HEK293 (cell line): ENCODE data around the gene ZNF117.
"Not testable (repeated sequence)": the region's sequence is repeated elsewhere in the genome, so short reads cannot be mapped to it uniquely, and the experiment has no call there.

Source experiments
- CTCF ChIP-seq: fragments of 450-650 bp; formaldehyde crosslinking; IDR thresholded peaks from 2 replicates; pipeline ENCODE4 v1.5.1; 2016; ENCODE audit warnings: missing biosample characterization, missing genetic modification characterization
- PATZ1 ChIP-seq: fragments of 450-650 bp; formaldehyde crosslinking; IDR thresholded peaks from 2 replicates; pipeline ENCODE4 v1.5.1; 2016; ENCODE audit warnings: missing biosample characterization, missing genetic modification characterization
- REST ChIP-seq: fragments of 450-650 bp; formaldehyde crosslinking; IDR thresholded peaks from 2 replicates; pipeline ENCODE4 v1.5.1; 2016; ENCODE audit warnings: missing biosample characterization, missing genetic modification characterization
- SETDB1 ChIP-seq: IDR thresholded peaks from one replicate; pipeline ENCODE4 v1.6.1; 2017; ENCODE audit warnings: mild to moderate bottlenecking, low read length, moderate library complexity, mixed read lengths; ENCODE audit not compliant: insufficient read length
- ZNF10 ChIP-seq: fragments of 450-650 bp; formaldehyde crosslinking; IDR thresholded peaks from 2 replicates; pipeline ENCODE4 v1.5.1; 2017; ENCODE audit warnings: missing biosample characterization, missing genetic modification characterization
- ZNF114 ChIP-seq: fragments of 450-650 bp; formaldehyde crosslinking; IDR thresholded peaks from 2 replicates; pipeline ENCODE4 v1.5.0; 2017; ENCODE audit warnings: missing biosample characterization, missing genetic modification characterization
- ZNF157 ChIP-seq: fragments of 450-650 bp; formaldehyde crosslinking; IDR thresholded peaks from 2 replicates; pipeline ENCODE4 v1.5.1; 2016; ENCODE audit warnings: missing biosample characterization, missing genetic modification characterization
- ZNF202 ChIP-seq: fragments of 450-650 bp; formaldehyde crosslinking; IDR thresholded peaks from 2 replicates; pipeline ENCODE4 v1.5.1; 2016; ENCODE audit warnings: missing biosample characterization, missing genetic modification characterization, borderline replicate concordance
- ZNF311 ChIP-seq: fragments of 450-650 bp; formaldehyde crosslinking; IDR thresholded peaks from 2 replicates; pipeline ENCODE4 v1.5.1; 2017; ENCODE audit warnings: missing biosample characterization, missing genetic modification characterization, borderline replicate concordance
- ZNF423 ChIP-seq: fragments of 450-650 bp; formaldehyde crosslinking; IDR thresholded peaks from 2 replicates; pipeline ENCODE4 v1.5.1; 2016; ENCODE audit warnings: missing biosample characterization, missing genetic modification characterization
- ZNF596 ChIP-seq: fragments of 450-650 bp; IDR thresholded peaks from 2 replicates; pipeline ENCODE4 v1.5.0; 2018; ENCODE audit warnings: missing biosample characterization, mild to moderate bottlenecking, missing genetic modification characterization, moderate library complexity
- ZNF830 ChIP-seq: fragments of 450-650 bp; IDR thresholded peaks from 2 replicates; pipeline ENCODE4 v1.5.0; 2018; ENCODE audit warnings: missing biosample characterization, missing genetic modification characterization, low read depth, mild to moderate bottlenecking, moderate library complexity
- ZSCAN5A ChIP-seq: fragments of 450-650 bp; formaldehyde crosslinking; IDR thresholded peaks from 2 replicates; pipeline ENCODE4 v1.5.1; 2016; ENCODE audit warnings: missing biosample characterization, missing genetic modification characterization

- TF ChIP-seq CTCF (tag by site-specific recombination); ZNF830 (tag by site-specific recombination); ZNF202 (tag by site-specific recombination); ZNF10; ZNF596; ZNF311 (tag by site-specific recombination); SETDB1; PATZ1 (tag by site-specific recombination); ZNF423 (tag by site-specific recombination); REST (tag by site-specific recombination); ZSCAN5A (tag by site-specific recombination); ZNF114 (tag by site-specific recombination); ZNF157: not testable (repeated sequence)
Observed at GRCh38 chr7:65025023-65025422, 34.2 kb upstream of the ZNF117 start.
